Esophagus squamous epithelium (tissue), 5 donors: ENCODE measurements around the gene BHLHA15. TPM values are rescaled to one million over a fixed set of nuclear protein-coding genes. Genes with fewer than 3 reads are reported as not detected.

Source experiments
- DNase-seq: peaks from one replicate; lab custom pipeline; 2025; lab: John Stamatoyannopoulos, UW
- H3K27ac ChIP-seq, 4 donors: fragments of 200-600 bp; sonication (generic); one replicate each; pipeline ENCODE4 v1.5.1; 2016 to 2019; ENCODE audit warnings: mild to moderate bottlenecking in 1 of 4
- H3K27me3 ChIP-seq, 4 donors: fragments of 200-600 bp; sonication (generic); 1 replicate in 3 of 4; 2 replicates in 1 of 4; pipeline versions ENCODE4 v1.5.1 to v1.6.0; 2017 to 2021; ENCODE audit warnings: antibody characterized with exemption in 1 of 4
- H3K36me3 ChIP-seq, 3 donors: fragments of 200-600 bp; sonication (generic); one replicate each; pipeline ENCODE4 v1.5.1; 2016 to 2019
- H3K4me1 ChIP-seq, 3 donors: fragments of 200-600 bp; sonication (generic); one replicate each; pipeline ENCODE4 v1.5.1; 2017 to 2019
- H3K4me3 ChIP-seq, 4 donors: fragments of 200-600 bp; sonication (generic); 1 replicate in 3 of 4; 2 replicates in 1 of 4; pipeline ENCODE4 v1.5.1; 2016 to 2019; ENCODE audit warnings: mild to moderate bottlenecking in 2 of 4, moderate library complexity in 1 of 4
- H3K9me3 ChIP-seq, 3 donors: fragments of 200-600 bp; sonication (generic); one replicate each; pipeline ENCODE4 v1.5.1; 2016 to 2019
- POLR2A ChIP-seq, 4 donors: fragments of 450-650 bp; IDR thresholded peaks; one replicate each; pipeline ENCODE4 v1.6.1; 2017; ENCODE audit warnings: antibody characterized with exemption in 4 of 4, mild to moderate bottlenecking in 4 of 4, moderate library complexity in 3 of 4
- WGBS, 2 donors: methylation state at CpG; one replicate each; pipeline ENCODE4 v1.1.5; 2018; 5-methylcytosine and 5-hydroxymethylcytosine counted together
- intact Hi-C: fragments of 100-400 bp; cut with DNase I; formaldehyde crosslinking; loops from one replicate; pipeline ENCODE4 v1.15.0; 2022
- total RNA-seq, 4 donors: library from RNA; depleted of rRNA; stranded (reverse); fragments of >200 nt; gene quantifications; one replicate each; pipeline ENCODE4 v1.1.0, GENCODE V29; 2016
- TF ChIP-seq, protein P1 (sequence below), 6 experiments: fragments of 450-650 bp in 4 of 6; fragments of 200-600 bp in 2 of 6; sonication (generic) in 2 of 6; IDR thresholded peaks; one replicate each; pipeline ENCODE4 v1.5.1; 2016 to 2019; ENCODE audit warnings: antibody characterized with exemption in 6 of 6, mild to moderate bottlenecking in 4 of 6, moderate library complexity in 4 of 6
- donor health status: DM: yes; HTN: yes; CAD: no.

Gene BHLHA15
- total RNA-seq, 4 donors from 2014 or later = 0.82 to 8.0 (median 2.3) TPM

DNA sequence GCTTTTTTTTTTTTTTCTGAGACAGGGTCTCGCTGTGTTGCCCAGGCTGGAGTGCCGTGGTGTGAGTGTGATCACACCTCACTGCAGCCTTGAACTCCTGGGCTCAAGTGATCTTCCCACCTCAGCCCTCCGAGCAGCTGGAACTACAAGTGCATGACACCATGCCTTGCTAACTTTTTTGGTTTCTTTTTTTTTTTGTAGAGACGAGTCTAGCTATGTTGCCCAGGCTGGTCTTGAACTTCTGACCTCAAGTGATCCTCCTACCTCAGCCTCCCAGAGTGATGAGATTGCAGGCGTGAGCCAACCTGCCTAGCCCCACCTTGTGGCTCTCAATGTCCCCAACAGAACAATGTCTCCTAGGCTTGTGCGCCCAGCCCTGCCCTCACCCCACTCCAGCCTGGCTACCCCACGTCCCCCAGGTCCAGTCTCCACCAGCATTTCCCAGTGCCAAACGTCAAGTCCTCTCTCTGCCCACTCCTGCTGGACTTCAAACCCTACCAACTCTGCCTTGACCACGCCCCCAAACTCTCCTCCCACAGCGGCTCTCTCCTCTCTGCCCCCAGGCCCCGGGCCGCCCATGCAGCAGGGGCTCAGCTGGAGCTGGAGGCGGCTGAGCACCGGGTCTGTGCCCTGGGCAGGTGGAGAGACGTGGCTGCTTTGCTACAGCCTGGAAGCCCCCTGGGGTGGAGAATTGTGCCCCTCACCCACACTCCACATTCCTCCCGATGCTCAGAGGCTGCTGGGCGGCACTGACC lies 18.9 kb downstream of the BHLHA15 start:
- no peak for TF ChIP-seq POLR2A (IDR thresholded peaks at IDR 0.05)
- TF ChIP-seq, protein P1, sequence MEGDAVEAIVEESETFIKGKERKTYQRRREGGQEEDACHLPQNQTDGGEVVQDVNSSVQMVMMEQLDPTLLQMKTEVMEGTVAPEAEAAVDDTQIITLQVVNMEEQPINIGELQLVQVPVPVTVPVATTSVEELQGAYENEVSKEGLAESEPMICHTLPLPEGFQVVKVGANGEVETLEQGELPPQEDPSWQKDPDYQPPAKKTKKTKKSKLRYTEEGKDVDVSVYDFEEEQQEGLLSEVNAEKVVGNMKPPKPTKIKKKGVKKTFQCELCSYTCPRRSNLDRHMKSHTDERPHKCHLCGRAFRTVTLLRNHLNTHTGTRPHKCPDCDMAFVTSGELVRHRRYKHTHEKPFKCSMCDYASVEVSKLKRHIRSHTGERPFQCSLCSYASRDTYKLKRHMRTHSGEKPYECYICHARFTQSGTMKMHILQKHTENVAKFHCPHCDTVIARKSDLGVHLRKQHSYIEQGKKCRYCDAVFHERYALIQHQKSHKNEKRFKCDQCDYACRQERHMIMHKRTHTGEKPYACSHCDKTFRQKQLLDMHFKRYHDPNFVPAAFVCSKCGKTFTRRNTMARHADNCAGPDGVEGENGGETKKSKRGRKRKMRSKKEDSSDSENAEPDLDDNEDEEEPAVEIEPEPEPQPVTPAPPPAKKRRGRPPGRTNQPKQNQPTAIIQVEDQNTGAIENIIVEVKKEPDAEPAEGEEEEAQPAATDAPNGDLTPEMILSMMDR (IDR thresholded peaks at IDR 0.05) = no peak
- intact Hi-C loops = no loop called here
- no peak overlapping the region for H3K4me3 ChIP-seq
- H3K36me3 ChIP-seq = peaks cover 0 to 92% (median 3%) of the 10 kb centered on the region in 3 donors
- H3K27me3 ChIP-seq = no peaks in the 10 kb centered on the region
- H3K27ac ChIP-seq = no peak overlapping the region
- H3K9me3 ChIP-seq = no peaks in the 10 kb centered on the region
- WGBS, 2 donors = 78 to 82% methylated on average over 5 to 8 of the region's 17 CpGs
- no peaks in the 10 kb centered on the region for H3K4me1 ChIP-seq
- DNase-seq = no peak

DNA sequence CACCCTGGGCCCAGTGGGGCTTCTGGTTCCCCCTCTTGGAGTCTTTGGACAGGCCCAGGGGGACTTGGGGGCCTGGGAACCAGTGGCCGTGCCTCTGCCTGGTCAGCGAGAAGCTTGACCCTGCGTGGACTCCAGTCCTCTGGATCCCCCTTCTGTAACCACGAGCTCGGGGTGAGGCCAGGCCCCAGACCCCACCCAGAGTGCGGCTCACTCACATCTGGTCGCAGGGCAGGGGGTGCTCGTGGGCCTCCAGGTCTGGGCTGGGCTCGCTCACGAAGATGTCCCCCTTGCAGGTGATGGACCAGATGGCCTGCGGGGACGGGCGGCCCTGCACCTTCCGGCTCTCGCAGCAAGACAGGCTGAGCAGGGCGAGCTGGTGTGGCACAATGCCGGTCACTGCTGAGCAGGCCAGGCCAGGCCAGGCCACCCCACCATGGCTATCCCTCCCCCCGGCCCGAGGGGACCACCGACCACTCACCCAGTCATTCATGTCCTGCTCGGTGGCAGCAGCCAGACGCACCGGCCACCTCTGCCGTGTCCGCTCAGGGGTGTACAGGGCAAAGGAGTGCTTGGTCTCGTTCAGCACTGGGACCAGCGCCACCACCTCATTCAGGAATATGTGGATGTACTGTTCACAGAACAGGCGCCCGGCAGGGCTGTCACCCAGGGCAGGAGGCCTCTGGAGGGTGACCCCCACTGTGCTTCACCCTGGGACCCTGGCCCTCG lies 19.7 kb downstream of the BHLHA15 start:
- Histone ChIP-seq H3K27me3 (no peaks in the 10 kb centered on the region), H3K27ac (no peak overlapping the region), H3K9me3 (no peaks in the 10 kb centered on the region), H3K4me3 (no peak overlapping the region), H3K36me3 (peaks cover 0 to 90% (median 3%) of the 10 kb centered on the region in 3 donors), H3K4me1 (no peaks in the 10 kb centered on the region)
- TF ChIP-seq POLR2A (IDR thresholded peaks at IDR 0.05) = no peak
- TF ChIP-seq, protein P1 (IDR thresholded peaks at IDR 0.05) = no peak
- 94% methylated on average over 5 of the region's 30 CpGs for WGBS, 2 donors
- intact Hi-C loops = no loop called here
- no peak for DNase-seq

DNA sequence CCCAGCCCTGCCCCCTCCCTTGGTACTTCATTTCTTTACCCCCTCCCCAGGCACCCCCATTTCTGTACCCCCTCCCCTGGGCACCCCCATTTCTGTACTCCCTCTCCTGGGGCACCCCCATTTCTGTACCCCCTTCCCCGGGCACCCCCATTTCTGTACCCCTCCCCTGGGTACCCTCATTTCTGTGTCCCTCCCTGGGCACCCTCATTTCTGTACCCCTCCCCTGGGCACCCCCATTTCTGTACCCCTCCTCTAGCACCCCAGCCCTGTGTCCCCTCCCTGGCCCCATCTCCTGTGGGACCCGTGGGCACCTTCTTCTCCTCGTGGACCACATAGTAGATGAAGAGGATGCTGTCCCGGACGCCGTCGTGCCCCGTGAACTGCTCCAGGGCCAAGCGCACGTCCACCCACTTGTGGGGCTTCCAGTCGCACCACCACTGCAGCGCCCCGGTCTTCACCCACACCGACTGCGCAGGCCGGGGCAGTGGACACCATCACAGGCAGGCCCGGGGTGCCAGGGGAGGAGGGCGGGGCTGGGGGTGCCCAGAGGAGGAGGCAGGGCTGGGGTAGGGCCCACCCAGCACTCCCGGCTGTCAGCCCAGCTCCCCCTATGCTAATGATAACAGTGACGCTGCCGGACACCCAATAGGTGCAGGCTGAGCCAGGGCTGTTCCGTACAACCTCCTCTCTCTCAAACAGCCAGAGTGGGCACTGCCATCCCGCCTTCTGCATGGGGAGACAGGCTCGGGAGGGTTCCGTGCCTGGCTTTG lies 20.4 kb downstream of the BHLHA15 start:
- DNase-seq = no peak
- H3K36me3 ChIP-seq = peaks cover 3 to 90% (median 4%) of the 10 kb centered on the region in 3 donors

DNA sequence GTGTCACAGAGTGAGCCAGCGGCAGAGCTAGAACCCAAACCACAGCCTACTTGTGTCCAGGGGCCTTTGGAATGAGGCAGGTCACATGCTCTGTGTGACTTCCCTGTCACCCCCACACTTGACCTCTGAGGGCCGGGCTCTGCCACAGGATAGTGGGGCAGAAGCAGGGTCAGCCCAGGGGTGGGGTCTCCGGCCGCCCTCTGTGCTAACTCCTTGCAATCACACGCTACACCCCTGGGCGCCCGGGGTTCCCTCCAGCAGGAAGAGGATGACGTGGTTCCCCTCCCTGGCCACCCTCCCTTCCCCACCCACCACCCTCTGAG lies 21.0 kb downstream of the BHLHA15 start:
- no peaks in the 10 kb centered on the region for H3K27me3 ChIP-seq
- no peak overlapping the region for H3K27ac ChIP-seq
- no peak for TF ChIP-seq POLR2A (IDR thresholded peaks at IDR 0.05)
- TF ChIP-seq, protein P1 (IDR thresholded peaks at IDR 0.05) = no peak
- intact Hi-C loops = no loop called here
- WGBS, 2 donors = 100% methylated on average over 2 of the region's 8 CpGs; no CpG with 5 or more reads in 1 of the 2 donors
- H3K4me3 ChIP-seq = no peak overlapping the region
- no peak for DNase-seq
- peaks cover 3 to 90% (median 5%) of the 10 kb centered on the region in 3 donors for H3K36me3 ChIP-seq
- H3K9me3 ChIP-seq = no peaks in the 10 kb centered on the region
- no peaks in the 10 kb centered on the region for H3K4me1 ChIP-seq

More for the DNA sequence above, 20.4 kb downstream of the BHLHA15 start:
- no peak overlapping the region for H3K4me3 ChIP-seq
- intact Hi-C loops = no loop called here
- no peaks in the 10 kb centered on the region for H3K4me1 ChIP-seq
- no peaks in the 10 kb centered on the region for H3K9me3 ChIP-seq
- TF ChIP-seq POLR2A (IDR thresholded peaks at IDR 0.05) = no peak
- TF ChIP-seq, protein P1 (IDR thresholded peaks at IDR 0.05) = no peak
- 91 to 100% methylated on average over 2 to 12 of the region's 25 CpGs for WGBS, 2 donors
- no peak overlapping the region for H3K27ac ChIP-seq
- H3K27me3 ChIP-seq = no peaks in the 10 kb centered on the region
